GM12874 (cell line): ENCODE measurements around the gene ATRN.

Experiments
- TF ChIP-seq, protein P1 (sequence below): IDR thresholded peaks from 2 replicates; pipeline ENCODE4 v1.5.1; 2011; ENCODE audit warnings: low read depth, mild to moderate bottlenecking, control low read depth, low read length, moderate library complexity; ENCODE audit not compliant: insufficient read depth

ATRN gene

DNA sequence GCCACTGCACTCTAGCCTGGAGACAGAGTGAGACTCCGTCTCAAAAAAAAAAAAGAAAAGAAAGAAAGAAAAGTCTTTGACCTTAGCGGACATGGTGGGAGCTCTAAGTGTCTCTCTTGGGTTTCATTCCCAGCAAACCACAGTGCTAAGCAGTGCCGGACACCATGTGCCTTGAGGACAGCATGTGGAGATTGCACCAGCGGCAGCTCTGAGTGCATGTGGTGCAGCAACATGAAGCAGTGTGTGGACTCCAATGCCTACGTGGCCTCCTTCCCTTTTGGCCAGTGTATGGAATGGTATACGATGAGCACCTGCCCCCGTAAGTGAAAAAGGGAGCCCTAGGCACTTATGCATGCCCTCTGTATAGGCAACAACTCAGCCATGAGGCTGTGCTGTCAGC lies 112.9 kb downstream of the ATRN start:
- TF ChIP-seq, protein P1, sequence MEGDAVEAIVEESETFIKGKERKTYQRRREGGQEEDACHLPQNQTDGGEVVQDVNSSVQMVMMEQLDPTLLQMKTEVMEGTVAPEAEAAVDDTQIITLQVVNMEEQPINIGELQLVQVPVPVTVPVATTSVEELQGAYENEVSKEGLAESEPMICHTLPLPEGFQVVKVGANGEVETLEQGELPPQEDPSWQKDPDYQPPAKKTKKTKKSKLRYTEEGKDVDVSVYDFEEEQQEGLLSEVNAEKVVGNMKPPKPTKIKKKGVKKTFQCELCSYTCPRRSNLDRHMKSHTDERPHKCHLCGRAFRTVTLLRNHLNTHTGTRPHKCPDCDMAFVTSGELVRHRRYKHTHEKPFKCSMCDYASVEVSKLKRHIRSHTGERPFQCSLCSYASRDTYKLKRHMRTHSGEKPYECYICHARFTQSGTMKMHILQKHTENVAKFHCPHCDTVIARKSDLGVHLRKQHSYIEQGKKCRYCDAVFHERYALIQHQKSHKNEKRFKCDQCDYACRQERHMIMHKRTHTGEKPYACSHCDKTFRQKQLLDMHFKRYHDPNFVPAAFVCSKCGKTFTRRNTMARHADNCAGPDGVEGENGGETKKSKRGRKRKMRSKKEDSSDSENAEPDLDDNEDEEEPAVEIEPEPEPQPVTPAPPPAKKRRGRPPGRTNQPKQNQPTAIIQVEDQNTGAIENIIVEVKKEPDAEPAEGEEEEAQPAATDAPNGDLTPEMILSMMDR, result no peak

DNA sequence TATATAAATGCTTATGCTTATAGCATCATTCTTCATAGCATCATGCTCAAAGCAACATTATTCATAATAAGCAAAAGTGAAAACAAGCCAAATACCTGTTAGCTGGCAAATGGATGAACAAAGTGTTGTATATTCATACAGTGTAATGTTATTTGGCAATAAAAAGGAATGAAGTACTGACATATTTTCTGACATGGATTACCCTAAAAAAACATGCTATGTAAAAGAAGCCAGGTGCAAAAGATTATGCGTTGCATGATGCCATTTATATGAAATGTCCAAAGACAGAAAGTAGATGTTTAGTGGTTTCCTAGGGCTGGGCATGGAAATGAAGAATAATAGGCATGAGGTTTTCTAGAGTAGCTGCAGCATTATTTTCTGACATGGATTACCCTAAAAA lies 115.3 kb downstream of the ATRN start:
- TF ChIP-seq, protein P1, result no peak

DNA sequence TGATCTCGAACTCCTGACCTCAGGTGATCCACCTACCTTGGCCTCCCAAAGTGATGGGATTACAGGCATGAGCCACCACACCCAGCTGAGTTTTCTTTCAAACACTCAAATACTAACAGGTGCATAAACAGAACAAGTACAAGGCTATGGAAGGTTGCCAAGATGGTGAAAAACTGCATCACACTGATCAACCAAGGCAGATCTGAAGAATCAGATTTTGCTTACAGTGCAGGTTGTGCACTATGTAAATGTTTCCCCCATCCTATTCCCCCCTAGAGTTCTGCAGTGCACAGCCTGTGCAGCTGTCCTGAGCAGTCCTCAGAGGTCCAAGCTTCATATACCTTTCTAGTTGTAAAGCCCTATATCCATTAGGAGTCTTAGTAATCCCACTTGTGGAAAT lies 119.3 kb downstream of the ATRN start:
- TF ChIP-seq, protein P1, result no peak

DNA sequence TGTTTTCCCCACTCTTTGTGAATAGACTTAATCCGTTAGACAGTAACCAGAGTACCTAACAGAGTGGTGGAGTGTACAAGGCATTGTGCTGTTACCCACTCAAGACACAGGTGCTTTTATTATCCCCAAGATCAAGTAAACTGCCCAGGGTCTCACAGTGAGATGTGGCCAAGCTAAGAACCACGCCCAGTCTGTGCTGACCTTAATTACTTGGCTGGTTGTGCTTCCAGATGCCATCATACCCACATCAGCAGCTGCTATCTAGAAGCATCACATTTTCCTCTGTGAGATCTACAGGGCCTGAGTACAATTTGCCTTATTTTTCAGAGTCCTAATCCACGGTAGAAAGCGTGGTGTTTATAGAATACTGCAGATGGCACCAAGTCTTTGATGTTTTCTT lies 122.1 kb downstream of the ATRN start:
- TF ChIP-seq, protein P1, result no peak

DNA sequence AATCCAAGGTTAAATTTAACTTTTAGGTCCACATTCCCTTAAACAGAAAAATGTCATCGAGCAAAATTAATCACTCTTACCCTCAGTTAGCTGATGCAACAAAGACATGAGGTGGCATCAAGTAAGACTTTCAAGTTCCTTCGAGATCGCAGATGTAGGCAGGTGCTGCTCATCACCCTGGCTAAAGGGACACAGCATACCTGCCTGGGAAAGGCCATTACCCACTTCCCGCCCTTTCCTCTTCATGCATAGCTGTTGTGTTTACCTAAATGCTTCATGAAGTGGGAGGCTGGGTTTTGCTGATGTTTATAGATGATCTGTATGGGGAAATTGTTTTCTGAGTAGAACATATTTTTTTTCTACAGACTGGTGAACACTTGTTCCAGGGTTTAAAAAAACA lies 124.7 kb downstream of the ATRN start:
- TF ChIP-seq, protein P1, result no peak

DNA sequence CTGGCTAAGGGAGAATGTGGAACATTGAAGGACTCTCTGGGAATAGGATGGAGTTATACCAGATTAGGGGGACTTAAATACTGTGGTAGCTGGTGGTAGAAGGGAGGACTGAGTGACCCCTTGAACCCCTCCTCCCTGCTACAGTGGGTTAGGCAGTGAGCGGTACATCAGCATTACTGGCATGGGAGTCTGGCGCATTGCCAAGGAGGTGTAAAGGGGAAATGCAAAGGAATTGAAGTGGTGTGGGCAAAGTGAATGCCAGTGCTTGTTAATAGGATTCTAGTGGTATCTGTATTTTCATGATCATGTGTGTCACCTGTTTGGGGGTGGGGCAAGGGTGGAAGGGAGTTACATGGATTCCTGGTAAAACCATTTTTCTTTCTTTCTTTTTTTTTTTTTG lies 132.3 kb downstream of the ATRN start:
- TF ChIP-seq, protein P1, result no peak

DNA sequence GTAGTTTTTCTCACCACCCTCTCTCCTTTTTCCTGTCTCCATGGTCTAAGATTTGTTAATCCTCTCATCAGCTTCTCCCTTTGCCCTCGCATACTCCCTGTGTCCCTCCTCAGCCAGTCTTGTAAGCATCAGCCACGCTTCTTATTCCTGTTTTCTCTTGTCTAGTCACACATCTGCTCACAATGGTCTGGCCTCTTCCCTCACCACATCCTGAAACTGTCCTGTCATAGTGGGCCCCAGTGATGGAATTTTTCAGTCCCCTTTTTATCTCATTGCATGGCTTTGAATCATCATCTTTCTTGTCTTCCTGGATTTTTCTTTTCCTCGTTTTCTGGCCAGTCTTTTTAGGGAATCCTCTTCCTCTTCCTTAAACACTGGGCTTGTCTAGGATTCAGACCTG lies 135.2 kb downstream of the ATRN start:
- TF ChIP-seq, protein P1, result no peak

DNA sequence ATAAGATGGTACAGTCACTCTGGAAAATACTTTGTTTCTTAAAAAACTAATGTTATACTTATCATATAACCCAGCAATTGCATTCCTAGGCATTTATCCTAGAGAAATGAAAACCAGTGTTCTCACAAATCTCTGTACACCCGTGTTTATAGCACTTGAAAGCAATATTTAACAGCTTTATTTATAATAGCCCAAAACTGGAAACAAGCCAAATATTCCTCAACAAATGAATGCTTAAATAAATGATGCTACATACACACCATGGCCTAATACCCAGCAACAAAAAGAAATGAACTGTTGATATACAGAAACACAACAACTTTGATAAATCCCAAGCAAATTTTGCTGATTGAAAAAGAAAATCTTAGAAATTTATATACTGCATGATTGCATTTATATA lies 141.1 kb downstream of the ATRN start:
- TF ChIP-seq, protein P1, result no peak
